ENCODE measurements around the gene PLIN1.
"Not testable (repeated sequence)": the region's sequence is repeated elsewhere in the genome, so short reads cannot be mapped to it uniquely, and the experiment has no call there.

Gene PLIN1

GRCh38 chr15:89679212-89679611 lies at the start of gene PLIN1:
Gene PLIN1 (minus strand): TSS chr15:89679367. CDS start chr15:89677489, 1,878 bp downstream.
- no peak for DNase-seq

- DNase-seq = no peak
These were observed 49.1 kb upstream of the PLIN1 start for GRCh38 chr15:89728254-89728653.

- no peak for DNase-seq
These were observed 45.9 kb upstream of the PLIN1 start for GRCh38 chr15:89725064-89725463.

DNA sequence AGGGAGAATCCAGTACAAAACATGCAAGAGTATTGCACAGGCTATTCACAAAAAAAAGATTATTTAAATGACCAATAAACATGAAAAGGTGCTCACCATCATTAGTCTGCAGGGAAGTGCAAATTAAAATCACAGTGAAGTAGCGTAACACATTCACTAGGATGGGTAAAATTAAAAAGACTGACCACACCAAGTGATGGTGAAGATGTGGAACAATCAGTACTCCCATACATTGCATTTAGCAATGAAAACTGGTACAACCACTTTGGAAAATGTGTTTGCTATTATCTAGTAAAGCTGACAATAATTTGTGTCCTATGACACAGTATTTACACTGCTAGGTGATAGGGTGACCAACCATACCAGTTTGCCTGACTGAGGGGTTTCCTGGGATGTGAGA lies 45.5 kb upstream of the PLIN1 start:
- DNase-seq = no peak

- no peak for DNase-seq
These were observed 43.9 kb upstream of the PLIN1 start for GRCh38 chr15:89723031-89723430.

DNA sequence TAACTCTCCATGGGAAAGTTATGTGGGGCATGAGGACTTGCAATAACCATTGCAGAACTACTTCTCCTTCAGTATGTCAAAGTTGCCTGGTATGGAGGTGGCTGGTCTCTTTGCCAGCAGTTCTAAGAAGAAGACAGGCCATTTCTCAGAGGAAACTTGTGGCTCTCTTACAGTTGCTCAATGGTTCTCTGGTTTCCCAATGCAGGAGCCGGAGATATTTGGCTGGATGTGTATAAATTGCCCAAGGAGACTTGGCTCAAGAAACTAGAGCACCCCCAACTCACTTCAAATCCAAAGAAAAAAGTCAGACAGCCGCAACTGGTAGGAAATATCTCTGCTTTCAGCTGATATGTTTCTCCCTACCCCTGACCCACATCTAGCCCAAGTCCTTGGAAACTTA lies 35.6 kb upstream of the PLIN1 start:
- no peak for DNase-seq

DNA sequence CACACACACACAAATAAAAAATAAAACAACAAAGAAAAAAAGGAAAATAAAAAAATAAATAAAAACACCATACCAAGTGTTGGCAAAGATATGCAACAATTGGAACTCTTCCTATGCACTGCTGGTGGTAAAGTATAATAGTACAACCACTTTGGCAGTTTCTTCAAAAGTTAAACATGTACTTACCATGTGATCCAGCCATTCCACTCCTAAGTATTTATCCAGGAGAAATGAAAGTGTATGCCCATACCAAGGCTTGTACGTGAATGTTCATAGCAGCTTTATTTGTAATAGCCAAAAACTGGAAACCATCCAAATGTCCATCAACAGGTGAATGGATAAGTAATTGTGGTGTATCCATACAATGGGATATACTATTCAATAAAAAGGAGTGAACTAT lies 28.4 kb upstream of the PLIN1 start:
- DNase-seq = no peak

- no peak for DNase-seq
These were observed 25.2 kb upstream of the PLIN1 start for GRCh38 chr15:89704411-89704810.

DNA sequence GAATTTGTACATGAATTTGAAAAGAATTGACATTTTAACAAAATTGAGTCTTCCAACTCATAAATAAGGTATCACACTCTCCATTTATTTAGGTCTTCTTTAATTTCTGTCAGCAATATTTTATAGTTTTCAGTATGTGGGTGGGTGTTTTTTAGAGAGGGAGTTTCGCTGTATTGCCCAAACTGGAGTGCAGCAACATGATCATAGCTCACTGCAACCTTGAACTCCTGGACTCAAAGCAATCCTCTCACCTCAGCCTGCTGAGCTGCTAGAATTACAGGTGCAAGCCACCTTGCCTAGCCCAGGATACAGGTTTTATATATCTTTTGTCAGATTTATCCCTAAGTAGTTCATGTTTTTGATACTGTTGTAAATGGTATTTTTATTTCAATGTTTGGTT lies 16.0 kb upstream of the PLIN1 start:
- no peak for DNase-seq

- DNase-seq = no peak
These were observed 14.5 kb upstream of the PLIN1 start for GRCh38 chr15:89693696-89694095.

DNA sequence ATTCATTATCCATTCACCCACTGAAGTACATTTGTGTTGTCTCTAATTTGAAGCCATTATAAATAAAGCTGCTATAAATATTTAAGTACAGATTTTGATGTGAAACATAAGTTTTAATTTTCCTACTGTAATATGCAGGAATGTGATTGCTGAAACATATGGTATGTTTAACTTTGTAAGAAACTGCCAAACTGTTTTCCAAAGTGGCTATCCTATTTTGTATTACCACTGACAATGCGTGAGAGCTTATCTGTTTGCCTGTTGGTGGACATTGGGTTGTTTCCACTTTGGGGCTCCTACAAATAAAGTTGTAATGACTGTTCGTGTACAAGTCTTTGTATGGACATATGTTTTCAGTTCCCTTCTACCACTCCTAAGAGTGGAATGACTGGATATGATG lies 13.9 kb upstream of the PLIN1 start:
- no peak for DNase-seq

DNA sequence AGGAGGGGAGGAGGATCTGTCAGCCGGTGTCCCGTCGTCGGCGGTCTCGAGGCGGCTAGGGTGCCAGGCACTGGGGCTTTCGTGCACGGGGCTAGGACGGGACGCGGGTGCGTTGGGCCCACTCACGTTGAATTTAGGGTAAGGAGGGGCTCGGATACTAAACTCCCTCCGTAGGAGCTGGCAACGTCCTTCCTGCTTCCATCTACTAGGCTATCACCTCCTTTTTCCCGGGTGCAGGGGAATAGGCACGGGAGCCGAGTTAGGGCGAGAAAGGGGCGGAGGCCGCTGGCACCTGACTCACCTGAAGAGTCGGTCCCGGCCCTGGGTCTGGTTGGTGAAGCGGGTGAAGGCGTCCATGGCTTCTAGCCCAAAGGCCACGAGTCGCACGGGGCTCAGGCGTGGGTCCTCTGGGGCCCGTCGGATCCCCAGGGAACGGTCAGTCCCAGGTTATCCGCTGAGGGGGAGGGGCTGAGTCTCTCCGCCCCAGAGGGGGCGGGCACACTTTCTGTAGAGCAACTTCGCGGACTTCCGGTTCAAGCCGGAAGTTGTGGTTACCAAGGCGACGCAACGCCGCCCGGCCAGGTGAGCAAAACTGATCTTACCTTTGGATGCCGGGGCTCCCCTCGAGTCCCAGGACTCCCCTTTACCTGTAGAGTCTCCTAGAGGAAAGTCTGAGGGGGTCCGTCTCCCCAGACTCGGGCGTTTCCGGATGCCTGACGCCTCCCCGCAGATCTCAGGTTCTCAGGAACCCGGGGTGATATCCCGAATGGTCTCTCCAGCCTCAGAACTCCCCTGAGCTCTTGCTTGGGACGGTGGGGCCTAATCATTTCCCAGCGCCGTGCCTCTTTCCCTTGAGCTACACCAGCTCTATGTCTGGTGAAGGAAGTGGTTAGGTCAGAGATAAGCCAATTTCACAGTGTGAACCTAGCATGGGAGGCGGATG lies 11.4 kb upstream of the PLIN1 start, which contains the start of the genes PEX11A and WDR93:
PEX11A (minus strand) TSS at position 479 of the 943 bp plus-strand sequence; CDS start at position 357, 122 bp downstream.
WDR93 (plus strand) TSS at position 536 of the 943 bp plus-strand sequence. CDS start 10,936 bp downstream, outside the sequence.
- no peak for DNase-seq

- not testable (repeated sequence) for DNase-seq
These were observed 10.7 kb upstream of the PLIN1 start for GRCh38 chr15:89689930-89690275.

DNA sequence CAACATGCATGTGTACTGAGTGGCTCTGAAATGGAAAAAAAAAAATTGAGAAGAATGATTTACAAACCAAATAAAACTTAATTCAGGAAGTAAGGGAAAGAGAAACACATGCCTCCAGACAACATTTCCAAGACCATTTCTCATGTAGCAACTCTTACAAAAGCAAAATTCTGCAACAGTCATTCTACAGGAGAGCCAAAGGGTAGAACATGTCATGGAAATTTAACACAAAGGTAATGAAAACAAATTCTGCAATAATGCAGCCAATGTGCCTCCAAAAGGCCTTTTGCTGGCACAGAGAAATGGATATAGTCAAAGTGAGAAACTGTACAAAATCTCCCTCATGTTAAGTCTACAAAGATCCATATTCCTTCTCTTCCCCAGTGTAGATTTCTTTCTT lies 7.4 kb upstream of the PLIN1 start:
- no peak for DNase-seq

DNA sequence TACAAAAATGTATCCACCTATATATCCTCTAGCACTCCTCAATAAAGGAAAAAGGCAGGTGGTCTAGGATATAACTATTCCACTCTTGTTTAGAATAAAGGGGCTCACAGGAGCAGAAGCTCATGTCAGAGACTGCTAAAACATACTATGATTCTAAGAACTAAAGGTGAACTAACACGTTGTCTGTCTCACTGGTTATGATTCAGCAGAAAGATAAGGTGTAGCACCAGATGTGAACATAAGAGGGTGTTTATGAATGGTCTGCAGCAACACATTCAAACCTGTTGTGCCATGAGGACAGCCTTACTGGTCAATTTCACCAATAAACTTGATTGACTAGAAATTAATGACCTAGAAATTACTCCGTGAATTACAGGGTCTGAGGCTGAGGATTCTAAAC lies 6.8 kb upstream of the PLIN1 start:
- DNase-seq = no peak

- DNase-seq = no peak
These were observed 2.0 kb upstream of the PLIN1 start for GRCh38 chr15:89681146-89681545.

DNA sequence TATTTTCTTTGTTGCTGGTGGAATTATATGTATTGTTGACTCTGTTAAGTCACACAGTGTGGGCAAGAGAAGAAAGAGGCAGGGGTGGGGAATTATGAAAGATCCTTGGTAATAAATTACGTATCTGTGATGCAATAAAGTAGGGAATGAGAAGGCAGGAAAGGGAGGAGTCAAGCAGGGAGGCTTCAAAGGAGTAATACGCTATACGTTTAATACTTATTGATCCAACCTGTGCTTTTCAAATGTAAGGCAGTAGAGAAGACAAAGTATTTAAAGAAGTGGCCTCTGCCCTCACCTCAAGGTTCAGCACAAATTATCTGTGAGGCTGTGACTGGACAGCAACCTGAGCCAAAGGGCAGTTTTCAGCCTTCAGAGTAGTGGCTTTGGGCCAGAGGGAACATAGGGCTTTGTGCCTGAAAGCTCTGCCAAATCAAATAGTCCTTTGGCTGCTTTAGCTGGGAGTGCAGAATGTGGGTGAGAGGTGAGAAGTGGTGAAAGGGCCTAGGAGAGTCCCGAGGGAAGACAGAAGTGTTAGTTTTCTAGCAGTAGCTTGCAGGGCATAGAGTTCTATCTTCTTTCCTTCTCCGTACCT lies 1.2 kb upstream of the PLIN1 start:
- DNase-seq = no peak

GRCh38 chr15:89677381-89677780 lies 1.8 kb downstream of the PLIN1 start:
- DNase-seq = no peak

DNA sequence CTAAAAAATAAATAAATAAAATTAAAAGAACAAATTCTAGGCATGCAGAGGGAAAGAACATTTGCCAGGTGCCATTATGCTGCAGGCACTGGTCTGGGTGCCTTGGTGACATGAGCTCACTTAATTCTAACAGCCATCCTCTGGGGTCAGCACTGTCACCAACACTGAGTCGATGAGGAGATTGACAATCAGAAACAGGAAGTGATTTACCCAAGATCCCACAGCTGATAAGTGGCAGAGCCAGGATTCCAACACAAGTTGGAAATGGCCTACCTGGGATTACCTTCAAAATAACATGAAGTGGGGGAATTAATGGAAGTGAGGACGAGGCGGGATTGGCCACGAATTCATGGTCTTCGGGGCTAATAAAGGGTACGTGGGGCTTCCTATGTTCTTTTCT lies 3.6 kb downstream of the PLIN1 start:
- DNase-seq = no peak

DNA sequence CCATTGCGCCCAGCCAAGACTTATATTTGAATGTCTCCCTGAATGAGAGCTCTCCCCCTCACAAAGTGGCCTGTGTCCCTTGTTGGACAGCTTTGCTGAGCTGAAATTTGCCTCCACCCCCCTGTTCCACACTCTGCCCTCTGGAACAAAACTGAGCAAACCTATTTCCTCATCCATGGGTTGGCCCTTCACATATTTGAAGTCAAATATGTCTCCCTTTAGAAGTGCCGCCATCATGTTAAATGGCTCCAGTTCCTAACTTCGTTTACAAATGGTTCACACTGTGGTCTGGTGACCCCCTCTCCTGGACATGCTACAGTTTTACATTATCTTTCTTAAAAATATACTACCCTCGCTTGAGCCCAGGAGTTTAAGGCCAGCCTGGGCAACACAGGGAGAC lies 4.6 kb downstream of the PLIN1 start:
- no peak for DNase-seq

GRCh38 chr15:89673165-89673512 lies 6.0 kb downstream of the PLIN1 start:
- no peak for DNase-seq

DNA sequence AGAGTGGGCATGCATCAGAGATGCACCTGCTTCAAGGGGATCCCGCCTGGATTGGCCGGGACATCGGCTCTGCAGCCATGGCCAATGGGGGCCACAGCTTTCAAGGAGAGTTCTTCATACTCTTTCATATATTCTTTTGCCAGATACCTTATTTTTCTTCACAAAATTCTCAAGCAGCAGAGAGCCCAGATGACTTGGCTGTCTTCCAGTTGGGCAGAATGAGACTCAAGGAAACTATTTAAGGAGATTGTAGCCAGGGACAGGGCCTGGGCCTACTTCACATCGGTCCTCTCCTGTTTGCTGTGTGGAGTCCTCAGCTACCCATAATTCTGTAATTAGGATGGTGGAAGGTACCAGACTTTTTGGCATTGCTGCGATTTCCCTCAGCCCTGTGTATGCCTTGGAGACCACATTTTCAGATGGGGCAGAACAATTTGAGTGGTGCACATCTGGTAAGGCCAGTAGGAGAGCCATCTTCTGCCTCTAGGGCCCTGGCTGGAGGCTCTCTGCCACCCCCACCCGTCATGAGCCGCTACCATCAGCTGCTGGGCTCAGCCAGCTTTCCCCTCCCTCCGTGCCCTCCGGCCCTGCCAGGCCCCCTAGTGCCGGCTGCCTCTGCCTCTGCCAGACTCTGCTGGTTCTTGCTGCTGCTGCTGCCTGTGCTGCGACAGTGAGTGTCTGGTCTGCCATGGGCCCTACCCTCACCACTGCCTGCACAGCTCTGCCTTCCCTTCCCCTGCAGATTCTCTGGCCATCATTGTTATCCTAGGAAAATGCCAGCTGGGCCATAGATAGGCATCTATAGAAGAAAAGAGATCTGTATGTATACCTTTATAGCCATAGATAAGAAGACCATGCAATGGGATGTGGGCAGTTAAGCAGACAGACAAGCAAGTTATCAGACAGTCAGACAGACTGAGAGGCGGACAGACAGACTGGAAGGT lies 6.7 kb downstream of the PLIN1 start:
- no peak for DNase-seq

DNA sequence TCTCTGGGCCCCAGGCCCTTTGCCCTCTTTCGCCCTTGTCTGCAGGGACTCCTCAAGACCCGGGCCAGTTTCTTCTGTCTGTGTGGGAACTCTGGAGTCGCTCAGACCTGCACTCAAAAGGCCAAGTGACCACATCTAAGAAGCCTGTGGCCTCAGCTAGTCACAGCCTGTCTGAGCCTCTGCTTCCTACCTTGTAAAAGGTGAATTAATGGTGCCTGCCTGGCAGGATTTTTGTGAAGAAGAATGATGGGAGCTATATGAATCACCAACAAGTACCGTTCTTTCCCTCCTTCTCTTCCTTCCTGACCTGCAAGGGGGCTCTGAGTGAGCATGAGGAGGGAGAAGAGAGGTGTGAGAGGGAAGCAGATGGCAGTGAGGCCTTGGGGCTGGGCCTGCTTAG lies 7.5 kb downstream of the PLIN1 start:
- no peak for DNase-seq

Data from SIG-M5 (cell line).